Stimulated activated CD8-positive, alpha-beta memory T cell treated with anti-CD3 and anti-CD28 coated beads, Interleukin-12 subunit alpha, Interleukin-12 subunit beta, amount 100 ng/mL, for 24 hours (primary cell): ENCODE measurements around the gene DNASE2.
"Not testable (repeated sequence)": the region's sequence is repeated elsewhere in the genome, so short reads cannot be mapped to it uniquely, and the experiment has no call there.

ENCODE experiments used
- DNase-seq: peaks from one replicate; pipeline ENCODE4 v3.0.0-alpha.2; 2020; ENCODE audit errors: extremely low read depth

The DNASE2 gene

GRCh38 chr19:12864143-12864542 is 17.1 kb downstream of the DNASE2 start:
- DNase-seq = no peak

GRCh38 chr19:12859546-12859945 is 21.7 kb downstream of the DNASE2 start:
- DNase-seq = no peak

GRCh38 chr19:12858041-12858928 is 23.0 kb downstream of the DNASE2 start:
- DNase-seq = no peak

- no peak for DNase-seq
These were observed 24.6 kb downstream of the DNASE2 start for GRCh38 chr19:12856653-12857052.

- DNase-seq = peak; percentile 58
These were observed 33.8 kb downstream of the DNASE2 start for GRCh38 chr19:12847159-12848139.

- DNase-seq = not testable (repeated sequence)
These were observed 34.6 kb downstream of the DNASE2 start for GRCh38 chr19:12846613-12847012.

- no peak for DNase-seq
These were observed 37.1 kb downstream of the DNASE2 start for GRCh38 chr19:12843999-12844732.

- no peak for DNase-seq
These were observed 37.9 kb downstream of the DNASE2 start for GRCh38 chr19:12843328-12843727.

GRCh38 chr19:12842511-12842910 is 38.7 kb downstream of the DNASE2 start:
- DNase-seq = no peak

- DNase-seq = no peak
These were observed 40.2 kb downstream of the DNASE2 start for GRCh38 chr19:12841094-12841493.

- DNase-seq = no peak
These were observed 40.9 kb downstream of the DNASE2 start for GRCh38 chr19:12840091-12841079.

- no peak for DNase-seq
These were observed 42.1 kb downstream of the DNASE2 start for GRCh38 chr19:12838886-12839756.

GRCh38 chr19:12838182-12838885 is 42.9 kb downstream of the DNASE2 start, which contains the start of gene MAST1:
TSS of gene MAST1 (plus strand) at chr19:12838515. CDS start at chr19:12838573, 58 bp downstream.
- DNase-seq = no peak

GRCh38 chr19:12837225-12837624 is 44.0 kb downstream of the DNASE2 start:
- no peak for DNase-seq

- no peak for DNase-seq
These were observed 44.8 kb downstream of the DNASE2 start for GRCh38 chr19:12836529-12836863.

GRCh38 chr19:12834976-12835757 is 46.1 kb downstream of the DNASE2 start:
- DNase-seq = no peak

GRCh38 chr19:12834566-12834943 is 46.7 kb downstream of the DNASE2 start, which contains the start of gene RTBDN:
TSS of gene RTBDN (minus strand) at chr19:12834579. CDS start at chr19:12829979, 4,600 bp downstream.
- no peak for DNase-seq
